ENCODE results near the gene CCL24. TPM values are rescaled to one million over a fixed set of nuclear protein-coding genes. Genes with fewer than 3 reads are reported as not detected.

The CCL24 gene
- total and polyA plus RNA-seq, 2 donors from 2014 or later = not detected

- Histone ChIP-seq H3K4me1 (ENCODE audit: control insufficient read depth in 2 of 3, insufficient read depth in 2 of 3, low read depth in 1 of 3, low read length in 3 of 3) (no peaks in the 10 kb centered on the region), H3K27me3 (ENCODE audit: control insufficient read depth, insufficient read depth, low read length) (no peaks in the 10 kb centered on the region), H3K36me3 (ENCODE audit: control insufficient read depth in 2 of 3, insufficient read depth in 3 of 3, low read length in 3 of 3) (no peaks in the 10 kb centered on the region), H3K9me3 (ENCODE audit: control insufficient read depth in 2 of 3, insufficient read depth in 1 of 3, low read length in 3 of 3) (peaks cover 0 to 11% (median 0%) of the 10 kb centered on the region in 3 donors), H3K4me3 (ENCODE audit: low read length in 3 of 3) (no peak overlapping the region), H3K27ac (ENCODE audit: low read depth in 2 of 2, low read length in 2 of 2) (no peak overlapping the region), H3K9ac (ENCODE audit: low read length in 3 of 3) (no peak overlapping the region)
- intact Hi-C loops (cut with DNase I) = no loop called here
- no peak for TF ChIP-seq CTCF (IDR thresholded peaks at IDR 0.05; ENCODE audit: borderline replicate concordance, extremely low read depth, insufficient read depth)
- FAIRE-seq (no peak), DNase-seq (no peak)
These were observed 8.9 kb downstream of the CCL24 start for GRCh38 chr7:75804705-75805104.

- intact Hi-C loops (cut with DNase I) = no loop called here
- no peaks in the 10 kb centered on the region for H3K27me3 ChIP-seq (ENCODE audit: control insufficient read depth, insufficient read depth, low read length)
- no peak overlapping the region for H3K9ac ChIP-seq (ENCODE audit: low read length in 3 of 3)
- no peak for TF ChIP-seq CTCF (IDR thresholded peaks at IDR 0.05; ENCODE audit: borderline replicate concordance, extremely low read depth, insufficient read depth)
- no peak overlapping the region for H3K27ac ChIP-seq (ENCODE audit: low read depth in 2 of 2, low read length in 2 of 2)
- FAIRE-seq = no peak
- no peaks in the 10 kb centered on the region for H3K4me1 ChIP-seq (ENCODE audit: control insufficient read depth in 2 of 3, insufficient read depth in 2 of 3, low read depth in 1 of 3, low read length in 3 of 3)
- H3K9me3 ChIP-seq (ENCODE audit: control insufficient read depth in 2 of 3, insufficient read depth in 1 of 3, low read length in 3 of 3) = peaks cover 0 to 11% (median 0%) of the 10 kb centered on the region in 3 donors
- H3K36me3 ChIP-seq (ENCODE audit: control insufficient read depth in 2 of 3, insufficient read depth in 3 of 3, low read length in 3 of 3) = no peaks in the 10 kb centered on the region
- DNase-seq = no peak
- no peak overlapping the region for H3K4me3 ChIP-seq (ENCODE audit: low read length in 3 of 3)
These were observed 9.6 kb downstream of the CCL24 start for GRCh38 chr7:75804004-75804403.

GRCh38 chr7:75802552-75802821 lies 11.1 kb downstream of the CCL24 start:
- no peaks in the 10 kb centered on the region for H3K36me3 ChIP-seq (ENCODE audit: control insufficient read depth in 2 of 3, insufficient read depth in 3 of 3, low read length in 3 of 3)
- TF ChIP-seq CTCF (IDR thresholded peaks at IDR 0.05; ENCODE audit: borderline replicate concordance, extremely low read depth, insufficient read depth) = no peak
- H3K27ac ChIP-seq (ENCODE audit: low read depth in 2 of 2, low read length in 2 of 2) = no peak overlapping the region
- intact Hi-C loops (cut with DNase I) = no loop called here
- H3K9me3 ChIP-seq (ENCODE audit: control insufficient read depth in 2 of 3, insufficient read depth in 1 of 3, low read length in 3 of 3) = peaks cover 0 to 11% (median 0%) of the 10 kb centered on the region in 3 donors
- FAIRE-seq (no peak), DNase-seq (no peak)
- H3K4me1 ChIP-seq (ENCODE audit: control insufficient read depth in 2 of 3, insufficient read depth in 2 of 3, low read depth in 1 of 3, low read length in 3 of 3) = no peaks in the 10 kb centered on the region
- no peak overlapping the region for H3K4me3 ChIP-seq (ENCODE audit: low read length in 3 of 3)
- no peaks in the 10 kb centered on the region for H3K27me3 ChIP-seq (ENCODE audit: control insufficient read depth, insufficient read depth, low read length)
- no peak overlapping the region for H3K9ac ChIP-seq (ENCODE audit: low read length in 3 of 3)

GRCh38 chr7:75798770-75799169 lies 14.8 kb downstream of the CCL24 start:
- intact Hi-C loops (cut with DNase I) = no loop called here
- no peak overlapping the region for H3K27ac ChIP-seq (ENCODE audit: low read depth in 2 of 2, low read length in 2 of 2)
- H3K9ac ChIP-seq (ENCODE audit: low read length in 3 of 3) = no peak overlapping the region
- no peaks in the 10 kb centered on the region for H3K36me3 ChIP-seq (ENCODE audit: control insufficient read depth in 2 of 3, insufficient read depth in 3 of 3, low read length in 3 of 3)
- no peak for FAIRE-seq
- DNase-seq = no peak
- H3K4me3 ChIP-seq (ENCODE audit: low read length in 3 of 3) = no peak overlapping the region
- H3K4me1 ChIP-seq (ENCODE audit: control insufficient read depth in 2 of 3, insufficient read depth in 2 of 3, low read depth in 1 of 3, low read length in 3 of 3) = no peaks in the 10 kb centered on the region
- no peaks in the 10 kb centered on the region for H3K27me3 ChIP-seq (ENCODE audit: control insufficient read depth, insufficient read depth, low read length)
- no peak for TF ChIP-seq CTCF (IDR thresholded peaks at IDR 0.05; ENCODE audit: borderline replicate concordance, extremely low read depth, insufficient read depth)
- no peaks in the 10 kb centered on the region for H3K9me3 ChIP-seq (ENCODE audit: control insufficient read depth in 2 of 3, insufficient read depth in 1 of 3, low read length in 3 of 3)

All from kidney (tissue), 14 donors.